HG03064 (cell line): ENCODE data around the gene GCN1.

Experiments
- ATAC-seq: cut with Tn5 transposase; IDR thresholded peaks from one replicate; pipeline ENCODE4 v1.9.1; 2021; ENCODE audit warnings: low read depth; ENCODE audit not compliant: unreplicated experiment

GCN1 gene

DNA sequence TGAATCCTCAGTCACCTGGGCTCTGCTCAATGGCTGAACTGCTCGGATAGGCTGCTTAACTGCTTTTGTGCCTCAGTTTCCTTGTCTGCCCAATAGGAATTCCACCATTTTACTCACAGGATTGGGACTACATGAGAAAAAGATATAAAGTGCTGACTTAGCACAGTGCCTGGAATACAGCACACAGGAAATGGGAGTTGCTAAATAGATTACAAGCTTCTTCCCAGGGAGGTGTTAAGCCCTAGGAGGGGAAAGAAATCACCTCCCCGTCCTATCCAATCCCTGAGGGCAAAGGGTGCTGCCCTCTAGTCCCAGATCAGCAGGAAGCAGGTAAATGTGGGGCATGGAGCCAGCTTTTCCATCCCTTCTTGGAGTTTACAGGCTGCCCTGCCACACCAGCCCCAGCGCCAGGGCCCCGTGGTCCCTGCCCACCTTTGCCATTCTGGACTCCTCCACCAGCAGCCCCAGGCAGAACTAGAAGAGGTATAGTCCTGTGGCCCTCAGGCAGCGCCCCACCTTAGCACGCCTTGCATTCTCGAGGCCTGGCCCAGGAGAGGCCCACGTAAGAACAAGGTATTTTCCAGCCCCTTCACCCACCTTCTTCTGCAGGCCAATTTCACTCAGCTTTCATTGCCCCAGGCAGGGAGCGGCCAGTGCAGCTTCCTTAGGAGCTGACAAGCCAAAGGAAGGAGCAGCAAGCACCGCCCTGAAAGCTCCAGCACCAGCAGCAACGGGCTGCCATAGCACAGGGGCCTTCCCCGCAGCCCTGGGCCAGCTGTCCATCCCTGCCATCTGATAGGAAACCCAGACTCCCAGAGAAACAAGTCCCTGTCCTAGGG is 35.2 kb upstream of the GCN1 start:
- no peak for ATAC-seq

DNA sequence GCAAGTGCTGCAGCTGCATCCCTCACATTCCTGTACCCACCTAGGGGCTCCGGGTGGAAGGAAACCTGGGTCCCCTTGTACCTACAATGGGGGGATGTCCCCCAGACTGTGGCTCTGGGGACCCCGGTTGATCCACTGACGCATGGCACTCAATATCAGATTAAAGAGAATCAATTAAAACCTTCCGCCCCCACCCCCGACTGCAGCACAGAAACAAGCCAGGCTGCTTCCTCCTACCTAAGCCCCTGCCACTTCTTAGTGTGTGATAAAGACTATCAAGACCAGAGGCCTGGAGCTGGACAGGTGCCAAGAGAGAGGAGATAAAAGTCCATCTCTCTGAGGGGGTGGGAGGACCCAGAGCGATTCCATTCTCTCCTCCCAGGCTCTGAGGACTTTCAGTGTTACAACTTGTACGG is 34.6 kb upstream of the GCN1 start:
- ATAC-seq, result no peak

DNA sequence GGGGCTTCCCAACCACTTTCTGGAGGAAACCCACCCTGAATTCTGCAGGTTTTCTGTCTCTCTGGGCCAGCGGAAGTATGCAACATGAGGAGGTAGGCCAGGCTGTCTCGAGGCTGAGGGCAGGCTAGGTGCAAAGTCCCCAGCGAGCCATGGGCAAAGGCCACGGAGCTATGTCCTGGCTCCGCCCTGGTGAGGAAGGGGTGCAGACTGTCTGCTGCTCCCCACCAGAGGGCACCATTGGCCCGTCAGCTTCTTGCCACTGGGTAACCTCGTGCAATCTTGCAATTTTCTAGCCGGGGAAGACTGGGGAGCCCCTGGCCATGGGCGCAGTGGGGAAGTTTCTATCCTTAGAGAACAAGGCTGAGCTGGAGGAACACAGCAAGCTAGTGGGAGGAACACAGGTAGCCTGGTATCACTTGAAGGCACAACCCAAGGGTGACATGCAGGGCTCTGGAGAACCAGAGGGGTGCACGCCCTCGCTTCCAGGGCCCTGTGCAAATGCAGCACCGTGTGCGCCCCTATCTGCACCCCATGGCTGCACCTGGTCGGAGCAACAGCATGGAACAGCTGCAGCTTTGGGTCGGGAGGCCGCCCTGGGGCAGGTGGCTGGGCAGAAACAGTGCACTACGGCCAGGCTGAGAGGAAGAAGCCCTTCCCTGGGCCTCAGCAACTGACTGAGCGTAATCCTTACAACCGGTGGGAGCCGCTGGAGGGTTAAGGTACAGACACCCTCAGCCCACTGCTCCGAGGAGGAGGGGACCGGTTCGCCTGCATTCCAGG is 34.0 kb upstream of the GCN1 start:
- no peak for ATAC-seq

- ATAC-seq, result no peak
Observed at GRCh38 chr12:120228041-120228290, 33.5 kb upstream of the GCN1 start.

GRCh38 chr12:120227233-120228040 is 32.9 kb upstream of the GCN1 start:
- ATAC-seq, result no peak

GRCh38 chr12:120225852-120226640 is 31.5 kb upstream of the GCN1 start:
- ATAC-seq, result no peak

DNA sequence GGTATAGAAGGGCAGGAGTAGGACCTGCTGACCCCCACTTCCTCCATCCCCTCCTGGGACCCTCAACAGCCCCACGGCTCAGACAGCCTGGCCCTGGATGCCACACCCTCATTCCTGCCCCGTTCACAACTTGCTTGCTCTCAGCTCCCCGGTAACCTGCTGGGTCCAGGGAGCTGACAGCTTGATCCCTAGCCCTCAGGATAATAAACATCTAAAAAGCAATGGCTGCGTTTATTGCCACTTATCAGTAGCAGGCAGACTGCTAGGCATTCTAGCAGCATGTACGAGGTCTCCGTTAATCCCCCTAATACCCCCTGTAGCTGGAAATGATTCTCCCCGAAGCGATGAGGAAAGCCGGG is 30.7 kb upstream of the GCN1 start:
- ATAC-seq, result no peak

GRCh38 chr12:120224304-120225199 is 30.0 kb upstream of the GCN1 start:
- ATAC-seq, result no peak

DNA sequence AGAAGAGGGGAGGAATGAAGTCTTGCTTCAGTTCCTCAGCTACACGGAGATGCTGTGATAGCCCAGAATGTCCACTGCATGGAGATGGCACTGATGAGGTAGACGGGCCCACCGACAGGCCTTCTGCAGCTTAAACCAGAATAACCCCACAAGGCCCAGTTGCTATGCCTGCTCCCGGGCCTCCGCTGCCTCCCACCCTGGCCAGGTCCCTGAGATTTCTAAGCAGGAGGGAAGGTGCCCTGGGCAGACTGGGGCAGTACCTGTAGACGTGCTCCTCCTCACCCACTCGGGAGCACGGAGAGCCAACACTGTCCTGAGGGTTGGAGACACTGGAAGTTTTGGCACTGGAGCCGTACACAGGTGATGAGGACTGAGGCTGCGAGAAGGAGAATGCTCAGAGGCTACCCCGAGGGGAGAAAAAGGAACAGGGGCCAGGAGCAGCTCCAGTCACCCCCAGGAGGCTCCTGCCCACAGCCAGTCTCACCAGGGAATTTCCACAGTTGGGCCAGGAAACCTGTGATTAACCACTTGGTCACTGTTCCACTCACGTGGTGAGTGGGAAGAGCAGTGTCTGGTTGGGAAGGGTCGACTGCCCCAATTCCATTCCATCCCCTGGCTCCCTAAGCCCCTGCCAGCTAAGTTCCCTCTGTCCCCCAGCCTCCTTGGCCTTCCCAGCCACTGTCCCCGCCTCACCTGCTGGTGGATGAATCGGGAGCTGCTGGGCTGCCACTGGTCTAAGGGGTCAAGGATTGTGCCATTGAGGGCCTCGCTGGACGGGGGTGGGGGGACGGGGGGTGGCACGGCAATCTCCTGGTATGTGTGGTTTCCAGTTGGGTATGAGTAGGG is 29.2 kb upstream of the GCN1 start:
- no peak for ATAC-seq

DNA sequence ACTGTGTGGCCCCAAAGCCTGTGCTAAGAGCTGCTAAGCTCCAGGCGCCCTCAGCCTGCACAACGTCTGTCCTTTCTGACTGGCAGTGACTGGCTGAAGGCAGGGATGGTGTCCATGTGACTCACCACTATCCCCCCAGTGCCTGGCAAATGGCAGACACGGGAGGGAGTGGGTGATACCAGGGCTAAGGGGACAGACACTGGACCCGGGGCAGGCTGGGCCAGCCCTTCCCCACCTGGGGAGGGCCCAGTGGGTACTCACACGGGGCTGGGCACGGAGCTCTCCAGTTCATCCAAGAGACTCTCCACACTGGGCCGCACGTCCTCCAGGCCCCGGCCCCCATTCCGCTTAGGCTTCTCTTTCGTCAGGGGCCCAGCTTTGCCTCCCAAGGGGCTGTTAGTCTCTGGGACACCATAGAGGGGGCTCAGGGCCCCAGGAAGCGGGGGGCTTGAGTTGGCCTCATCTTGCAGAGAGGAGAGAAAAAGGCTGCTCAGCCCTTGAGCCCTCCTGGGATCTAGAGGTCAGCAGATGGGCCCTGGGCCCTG is 27.8 kb upstream of the GCN1 start:
- ATAC-seq, result no peak

DNA sequence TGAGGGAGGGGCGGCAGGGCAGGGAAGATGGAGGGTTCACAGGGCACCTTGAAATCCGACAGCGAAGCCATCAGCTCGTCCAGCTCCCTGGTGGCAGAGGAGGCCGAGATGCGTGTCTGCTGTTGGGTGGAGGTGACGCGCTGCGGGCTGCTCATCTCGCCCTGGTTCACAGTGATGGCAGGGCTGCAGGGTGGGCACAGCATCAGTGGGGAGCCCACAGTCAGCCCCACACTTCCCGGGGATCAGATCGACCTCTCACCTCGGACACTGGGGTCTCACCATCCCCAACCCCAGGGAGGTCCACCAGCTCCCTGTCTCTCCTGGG is 27.0 kb upstream of the GCN1 start:
- ATAC-seq, result no peak

GRCh38 chr12:120220838-120221575 is 26.5 kb upstream of the GCN1 start:
- no peak for ATAC-seq

GRCh38 chr12:120218680-120219606 is 24.4 kb upstream of the GCN1 start:
- ATAC-seq, result no peak

- no peak for ATAC-seq
Observed at GRCh38 chr12:120216742-120217605, 22.5 kb upstream of the GCN1 start.

GRCh38 chr12:120215766-120216735 is 21.5 kb upstream of the GCN1 start:
- ATAC-seq, result no peak
